ENCODE results near the gene ACTG1. TPM values are rescaled to one million over a fixed set of nuclear protein-coding genes. Genes with fewer than 3 reads are reported as not detected.

Gene ACTG1
- total RNA-seq, 1 experiment from 2014 or later = 6,819 TPM

DNA sequence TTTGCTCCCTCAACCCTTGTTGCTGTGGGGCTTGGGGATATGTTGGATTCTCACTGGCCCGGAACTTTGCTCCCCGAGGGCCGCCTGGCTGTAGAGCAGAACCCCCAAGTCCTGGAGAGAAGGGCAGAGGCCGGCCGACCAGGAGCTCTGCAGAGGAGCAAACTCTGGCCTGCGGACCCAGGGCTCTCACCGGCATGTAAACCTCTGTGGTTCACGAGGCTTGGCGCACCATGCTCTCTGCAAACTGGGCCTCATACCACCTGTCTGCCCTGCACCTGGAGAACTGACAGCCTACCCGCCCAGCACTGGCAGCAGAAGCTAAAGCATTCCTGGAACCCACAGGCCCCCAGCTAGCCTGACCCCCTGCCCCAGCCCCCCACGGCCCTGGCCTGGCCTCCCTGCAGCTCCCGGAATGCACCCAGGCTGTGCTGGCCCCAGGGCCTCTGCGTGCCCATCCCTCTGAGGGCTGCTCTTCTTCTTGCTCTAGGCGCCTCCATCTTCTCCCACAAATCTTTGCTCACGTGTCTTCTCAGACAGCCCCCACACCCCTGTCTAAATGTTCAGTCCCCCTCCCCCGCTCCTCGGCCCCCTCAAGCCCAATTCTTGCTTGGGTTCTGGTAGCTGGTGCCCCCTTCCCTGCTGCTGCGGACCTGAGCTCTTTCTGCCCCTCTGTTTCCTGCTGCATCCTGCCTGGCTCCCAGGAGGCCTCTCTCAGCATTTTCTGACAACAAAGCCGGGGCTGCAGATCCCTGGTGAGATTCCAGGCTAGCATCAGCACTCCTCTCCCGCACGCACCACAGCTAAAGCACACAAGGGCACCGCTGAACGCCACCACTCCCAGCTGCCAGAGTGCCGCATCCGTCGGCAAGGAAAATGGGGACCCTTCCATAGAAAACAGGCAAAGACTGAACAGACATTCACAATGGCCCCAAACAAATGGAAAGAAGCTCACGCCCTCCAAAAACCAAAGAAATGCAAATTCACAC lies 23.3 kb downstream of the ACTG1 start:
- in situ Hi-C loops (cut with HindIII; ENCODE audit: low sequenced_read_pairs) = no loop called here
- no peak for DNase-seq (ENCODE audit: low spot score)

DNA sequence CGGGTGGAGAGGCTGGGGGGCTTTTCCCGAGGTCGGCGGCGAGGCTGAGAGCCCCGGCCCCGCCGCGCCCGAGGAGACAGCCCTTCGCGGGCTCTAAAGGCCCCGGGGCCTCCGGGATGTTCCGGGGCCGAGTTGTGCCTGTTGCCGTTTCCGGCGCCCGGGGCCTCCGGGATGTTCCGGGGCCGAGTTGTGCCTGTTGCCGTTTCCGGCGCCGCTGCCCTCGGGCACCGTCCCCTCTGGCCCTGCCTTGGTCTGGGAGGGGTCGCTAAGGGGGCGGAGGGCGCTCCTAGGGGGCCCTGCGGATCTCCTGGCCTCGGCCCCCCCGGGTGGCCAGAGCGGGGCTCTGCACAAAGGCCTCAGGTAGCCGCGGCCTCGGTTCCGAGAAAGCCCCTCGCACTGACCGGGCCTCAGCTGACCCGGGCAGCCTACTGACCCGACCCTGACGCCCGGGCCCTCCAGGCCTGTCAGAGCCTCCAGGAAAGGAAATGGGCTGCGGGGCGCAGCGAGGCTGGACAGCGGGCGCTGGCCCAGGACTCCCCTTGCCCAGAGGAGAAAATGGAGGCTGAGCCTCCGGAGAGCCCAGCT lies 24.2 kb downstream of the ACTG1 start:
- in situ Hi-C loops (cut with HindIII; ENCODE audit: low sequenced_read_pairs) = no loop called here
- no peak for DNase-seq (ENCODE audit: low spot score)

DNA sequence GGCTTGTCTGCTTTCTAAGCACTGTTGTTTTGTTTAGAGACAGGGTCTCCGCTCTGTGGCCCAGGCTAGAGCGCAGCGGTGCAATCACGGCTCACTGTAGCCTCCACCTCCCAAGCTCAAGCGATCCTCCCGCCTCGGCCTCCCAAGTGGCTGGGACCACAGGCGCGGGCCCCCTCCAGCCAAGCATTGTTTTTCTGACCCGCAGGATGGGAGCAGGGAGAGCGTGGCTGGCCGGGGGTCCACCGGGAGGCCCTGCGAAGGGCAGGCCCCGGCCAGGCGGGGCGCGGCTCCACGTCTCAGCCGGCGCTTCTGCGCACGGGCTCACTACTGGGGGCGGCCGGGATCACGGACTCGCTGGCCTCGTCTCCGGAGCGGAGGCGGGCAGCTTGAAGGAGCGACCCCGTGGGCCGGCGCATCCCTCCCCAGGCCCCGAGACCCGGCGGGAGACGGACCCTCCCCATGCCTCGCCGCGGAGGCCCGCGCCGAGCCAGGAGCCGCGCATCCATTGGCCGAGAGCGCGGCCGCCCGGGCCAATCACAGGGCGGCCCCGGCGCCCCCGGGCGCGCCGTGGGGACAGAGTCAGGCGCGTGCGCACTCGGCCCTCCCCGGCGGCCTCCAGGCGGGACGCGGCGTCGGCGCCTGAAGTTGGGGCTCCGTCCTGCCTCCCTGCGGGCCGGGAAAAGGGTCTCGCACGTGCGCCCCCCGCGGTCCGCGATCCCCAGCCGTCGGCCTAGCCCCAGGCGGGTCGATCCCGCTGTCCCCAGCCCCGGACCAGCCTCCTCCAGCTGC lies 24.9 kb downstream of the ACTG1 start:
- peak; percentile 69 for DNase-seq (ENCODE audit: low spot score)
- in situ Hi-C loops (cut with HindIII; ENCODE audit: low sequenced_read_pairs) = no loop called here

DNA sequence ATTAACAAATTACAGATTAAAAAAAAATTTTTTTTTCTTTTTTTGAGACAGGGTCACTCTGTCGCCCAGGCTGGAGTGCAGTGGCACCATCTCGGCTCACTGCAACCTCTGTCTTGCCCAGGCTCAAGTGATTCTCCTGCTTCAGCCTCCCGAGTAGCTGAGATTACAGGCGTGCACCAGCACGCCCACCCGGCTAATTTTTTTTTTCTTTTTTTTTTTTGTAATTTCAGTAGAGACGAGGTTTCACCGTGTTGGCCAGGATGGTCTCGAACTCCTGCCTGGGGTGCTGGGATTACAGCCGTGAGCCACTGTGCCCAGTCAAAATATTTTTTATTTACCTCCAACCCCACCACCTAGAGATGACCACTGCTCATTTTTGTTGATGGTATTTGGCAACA lies 25.5 kb downstream of the ACTG1 start:
- in situ Hi-C loops (cut with HindIII; ENCODE audit: low sequenced_read_pairs) = no loop called here
- no peak for DNase-seq (ENCODE audit: low spot score)

DNA sequence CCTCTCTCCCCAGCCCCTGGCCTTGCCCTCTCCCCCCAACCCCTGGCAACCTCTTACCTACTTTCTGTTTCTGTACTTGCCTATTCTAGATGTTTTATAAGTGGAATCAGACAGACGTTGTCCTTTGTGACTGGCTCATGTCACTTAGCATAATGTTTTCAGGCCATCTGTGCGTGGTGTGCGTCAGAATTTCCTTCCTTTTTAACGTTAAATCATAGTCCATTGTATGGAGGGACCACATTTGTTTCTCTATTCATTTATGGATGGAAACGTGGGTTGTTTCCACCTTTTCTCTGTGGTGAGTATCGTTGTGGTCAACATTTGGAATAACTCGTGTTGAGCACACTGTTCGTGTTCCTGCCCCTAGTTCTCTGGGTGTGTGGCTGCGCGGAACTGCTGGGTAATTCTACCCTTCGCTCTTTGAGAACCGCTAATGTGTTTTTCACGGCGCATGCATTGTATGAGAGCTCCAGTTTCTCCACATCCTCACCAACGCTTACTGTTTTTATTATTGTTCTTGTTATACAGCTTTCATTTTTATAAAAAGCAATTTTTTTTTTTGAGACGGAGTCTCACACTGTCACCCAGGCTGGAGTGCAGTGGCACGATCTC lies 26.3 kb downstream of the ACTG1 start:
- in situ Hi-C loops (cut with HindIII; ENCODE audit: low sequenced_read_pairs) = no loop called here
- DNase-seq (ENCODE audit: low spot score) = no peak

DNA sequence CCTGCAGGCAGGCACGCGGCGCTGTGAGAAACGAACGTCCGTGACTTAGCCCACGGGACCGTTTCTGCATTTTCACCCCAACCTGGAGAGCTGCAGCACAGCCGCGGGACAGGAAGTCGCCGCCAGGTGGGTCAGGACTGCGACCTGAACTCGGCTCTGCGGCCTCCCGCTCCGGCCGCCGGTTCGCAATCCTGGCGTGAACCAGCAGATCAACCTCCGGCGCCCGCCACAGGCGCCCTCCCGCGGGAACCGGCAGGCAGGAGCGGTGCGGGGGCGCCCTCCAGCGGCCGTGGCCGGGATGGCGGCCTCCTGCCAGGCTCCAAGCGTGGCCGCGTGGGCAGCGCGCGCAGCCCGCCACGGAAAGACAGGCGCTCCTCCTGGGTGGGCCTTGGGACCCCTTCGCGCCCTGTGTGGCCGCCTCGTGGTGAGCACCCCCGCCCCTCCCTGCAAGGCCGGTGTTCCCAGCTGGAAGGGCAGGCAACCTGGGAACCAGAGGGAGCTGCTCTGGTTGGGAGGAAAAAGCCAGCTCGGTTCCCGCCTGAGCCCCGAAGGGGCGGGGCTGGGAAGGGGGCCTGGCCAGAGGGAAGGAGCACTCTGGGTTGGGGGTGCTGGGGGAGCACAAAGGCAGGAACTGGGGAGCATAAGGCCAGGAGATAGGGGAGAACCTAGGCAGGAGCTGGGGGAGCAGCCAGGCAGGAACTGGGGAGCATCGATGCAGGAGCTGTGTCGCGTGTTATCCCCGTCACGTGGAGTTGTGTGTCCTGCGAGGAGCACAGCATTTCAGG lies 28.2 kb downstream of the ACTG1 start:
- DNase-seq (ENCODE audit: low spot score) = peak; percentile 87
- in situ Hi-C loops (cut with HindIII; ENCODE audit: low sequenced_read_pairs) = no loop called here

DNA sequence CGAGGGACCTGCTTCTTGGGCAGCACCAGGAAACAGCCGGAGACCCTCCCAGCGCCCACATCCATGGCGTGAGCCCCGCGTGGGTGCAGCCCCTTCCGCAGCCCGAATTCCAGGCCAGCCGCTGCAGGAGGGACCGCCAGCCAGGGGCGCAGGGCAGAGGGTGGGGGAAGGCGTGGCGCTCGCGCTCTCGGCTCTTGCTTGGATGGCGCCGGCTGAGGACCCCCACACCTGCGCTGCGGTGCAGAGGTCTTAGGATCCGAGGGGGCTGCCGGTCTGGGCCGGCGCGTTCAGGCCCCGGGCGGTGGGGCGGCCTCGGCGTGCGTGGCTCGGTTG lies 28.8 kb downstream of the ACTG1 start:
- no peak for DNase-seq (ENCODE audit: low spot score)
- in situ Hi-C loops (cut with HindIII; ENCODE audit: low sequenced_read_pairs) = no loop called here

DNA sequence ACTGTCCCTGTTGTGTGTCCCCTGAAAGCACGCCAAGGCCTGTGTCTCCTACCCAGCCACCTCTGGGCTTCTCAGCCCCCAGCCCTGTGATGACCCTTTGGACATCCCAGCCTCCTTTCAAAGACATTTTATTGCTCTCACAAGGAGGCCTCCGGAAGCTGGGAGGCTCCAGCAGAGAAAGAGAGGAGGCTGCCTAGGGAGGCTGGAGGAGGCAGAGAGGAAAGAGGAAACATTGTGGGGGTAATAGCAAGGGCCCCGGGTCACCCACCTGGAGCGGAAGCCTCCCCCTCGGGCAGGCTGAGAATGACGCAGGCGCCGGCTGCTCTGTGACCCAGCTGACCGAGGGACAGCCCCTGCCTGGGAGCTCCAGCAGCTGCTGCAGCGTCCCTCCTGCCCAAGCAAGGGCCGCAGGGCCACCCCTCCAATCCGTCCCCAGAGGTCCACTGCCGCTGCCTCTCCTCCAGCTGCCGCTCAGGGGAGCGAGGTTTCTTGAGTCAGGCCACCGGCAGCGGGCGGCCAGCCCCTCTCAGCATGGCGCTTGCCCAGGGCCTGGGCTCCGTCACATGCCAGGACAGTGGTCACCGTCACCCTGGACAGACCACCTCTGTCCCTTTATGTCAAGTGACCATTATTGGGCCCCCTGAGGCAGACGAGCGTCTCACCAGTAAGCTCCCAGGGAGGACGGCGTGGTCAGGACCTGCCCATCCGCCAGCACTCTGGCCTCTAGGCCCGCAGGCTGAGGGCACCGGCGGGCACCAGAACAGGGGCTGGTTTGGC lies 29.3 kb downstream of the ACTG1 start:
- DNase-seq (ENCODE audit: low spot score) = no peak
- in situ Hi-C loops (cut with HindIII; ENCODE audit: low sequenced_read_pairs) = no loop called here

DNA sequence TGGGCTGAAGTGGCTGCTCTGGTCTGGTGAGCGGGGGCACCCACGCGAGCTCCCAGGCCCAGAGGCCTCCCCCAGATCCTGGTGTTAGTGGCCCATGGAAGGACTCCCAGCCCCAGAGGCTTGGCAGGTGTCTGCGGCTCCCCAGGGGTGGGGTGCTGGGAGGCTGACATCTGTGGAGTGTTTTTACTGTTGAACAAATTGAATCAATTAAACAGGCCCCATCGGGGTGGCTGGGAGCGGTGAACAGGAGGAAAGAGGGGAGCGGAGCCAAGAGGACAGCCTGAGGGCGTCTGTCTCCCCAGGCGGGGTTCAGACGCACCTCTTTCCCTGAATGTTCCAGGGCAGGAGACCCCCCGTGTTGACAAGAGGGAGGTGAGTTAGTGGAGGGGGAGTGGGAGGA lies 29.9 kb downstream of the ACTG1 start:
- no peak for DNase-seq (ENCODE audit: low spot score)
- in situ Hi-C loops (cut with HindIII; ENCODE audit: low sequenced_read_pairs) = no loop called here

DNA sequence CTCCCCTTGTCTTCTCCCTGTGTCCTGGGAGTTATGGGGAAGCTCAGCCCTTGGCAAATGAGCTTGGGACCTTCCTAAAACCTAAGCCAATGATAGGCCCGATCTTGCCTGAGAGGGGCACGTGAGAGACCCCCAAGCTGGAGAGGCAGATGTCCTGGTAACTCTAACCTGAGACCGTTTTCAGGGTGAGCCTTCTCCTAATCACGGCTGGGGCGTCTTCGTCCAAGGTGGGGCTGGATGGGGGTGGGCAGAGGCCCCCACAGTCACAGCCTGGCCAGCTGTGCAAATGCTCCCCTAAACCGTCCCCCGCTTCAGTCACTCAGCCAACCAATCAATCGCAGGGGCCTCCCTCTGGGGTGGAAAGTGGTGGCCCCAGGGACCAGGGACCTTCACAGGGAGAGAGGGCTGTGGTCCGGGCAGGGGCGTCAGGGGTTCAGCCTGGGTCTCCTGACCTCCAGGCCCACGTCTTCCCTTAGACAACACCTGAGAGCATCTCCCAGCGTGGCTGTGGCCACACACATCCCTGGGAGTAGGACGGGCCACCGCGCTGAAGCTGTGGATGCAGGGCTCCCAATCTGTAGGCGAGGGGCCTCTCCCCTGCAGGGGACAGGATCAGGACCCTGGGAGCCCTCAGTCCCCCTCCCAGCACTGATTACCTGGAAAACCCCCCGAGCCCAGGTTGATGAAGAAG lies 30.6 kb downstream of the ACTG1 start:
- no peak for DNase-seq (ENCODE audit: low spot score)
- in situ Hi-C loops (cut with HindIII; ENCODE audit: low sequenced_read_pairs) = no loop called here

DNA sequence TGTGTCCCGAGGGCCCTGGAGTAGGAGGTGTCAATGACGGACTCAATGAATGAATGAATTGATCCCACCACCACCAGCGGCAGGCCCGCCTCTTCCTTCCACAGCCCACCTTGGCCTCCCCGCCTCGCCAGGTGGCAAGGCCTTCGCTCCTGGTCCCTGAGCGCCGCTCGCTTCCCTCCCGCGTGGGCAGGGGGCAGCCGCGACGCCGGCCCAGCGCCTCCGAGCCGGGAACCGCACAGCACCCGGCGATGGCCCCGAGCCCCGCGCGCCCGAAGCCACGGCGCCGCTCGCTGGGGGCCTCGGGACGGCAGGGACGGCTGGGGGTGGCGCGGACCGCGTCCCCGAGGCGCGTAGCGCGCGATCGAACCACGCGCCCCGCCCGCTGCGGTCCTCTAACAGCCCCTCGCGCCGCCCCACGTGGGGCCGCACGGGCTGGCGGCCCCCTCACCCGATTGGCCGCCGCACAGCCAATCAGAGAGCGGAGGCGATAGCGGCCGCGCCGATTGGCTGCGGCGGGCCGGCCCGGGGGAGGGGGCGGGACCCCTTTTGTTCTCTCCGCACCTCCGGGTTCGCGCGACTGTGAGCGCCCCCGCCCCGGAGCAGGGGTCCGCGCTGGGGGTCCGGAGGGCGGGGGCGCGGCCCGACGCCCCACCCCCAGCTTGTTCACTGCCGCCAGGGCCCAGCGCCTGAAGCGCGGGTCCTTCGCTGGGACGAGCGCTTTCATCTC lies 31.4 kb downstream of the ACTG1 start:
- in situ Hi-C loops (cut with HindIII; ENCODE audit: low sequenced_read_pairs) = no loop called here

DNA sequence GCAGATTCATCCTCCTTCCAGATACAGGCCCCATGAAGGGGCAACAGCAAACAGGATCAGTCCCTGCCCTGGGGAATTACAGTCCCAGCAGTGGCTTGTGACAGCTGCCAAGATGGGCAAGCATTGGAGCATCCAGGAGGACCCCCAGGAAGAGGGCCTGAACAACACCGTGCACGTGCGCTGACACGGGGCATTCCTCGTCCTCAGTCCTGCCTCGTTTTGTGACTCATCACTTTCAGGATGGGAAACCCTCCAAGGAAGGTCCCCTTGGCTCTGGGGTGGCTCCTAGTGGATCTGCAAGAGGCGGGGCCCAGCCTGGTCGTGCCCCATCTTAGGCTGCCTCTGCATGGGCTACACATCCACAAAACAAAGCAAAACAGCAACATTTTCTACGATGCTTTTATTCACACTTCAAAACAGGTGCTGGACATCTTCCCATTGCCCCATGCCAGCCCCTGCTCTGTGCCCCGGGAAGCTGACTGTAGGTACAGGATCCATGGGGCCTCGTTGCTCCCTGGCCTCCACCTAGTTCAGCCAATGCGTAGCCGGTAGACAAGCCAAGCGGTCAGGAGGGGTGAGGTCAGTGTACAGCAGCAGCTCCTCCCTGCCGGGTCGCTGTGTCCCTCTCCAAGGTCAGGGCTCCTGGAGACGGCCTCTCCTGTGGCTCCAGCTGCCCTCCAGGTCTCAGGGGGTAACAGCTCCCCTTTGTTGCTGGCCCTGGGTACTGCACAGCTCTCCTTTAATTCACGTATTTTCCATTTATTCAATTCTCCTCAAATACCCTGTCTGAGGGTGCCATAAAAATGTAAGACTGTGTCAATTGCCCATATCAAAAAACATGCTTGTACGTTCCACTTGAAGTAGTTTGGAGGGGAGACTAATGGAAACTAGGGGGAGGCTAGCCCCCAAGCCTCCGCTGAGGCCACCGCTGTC lies 32.2 kb downstream of the ACTG1 start:
- DNase-seq (ENCODE audit: low spot score) = peak; percentile 35
- in situ Hi-C loops (cut with HindIII; ENCODE audit: low sequenced_read_pairs) = no loop called here

More for the DNA sequence above, 31.4 kb downstream of the ACTG1 start:
- peak; percentile 84 for DNase-seq (ENCODE audit: low spot score)

DNA sequence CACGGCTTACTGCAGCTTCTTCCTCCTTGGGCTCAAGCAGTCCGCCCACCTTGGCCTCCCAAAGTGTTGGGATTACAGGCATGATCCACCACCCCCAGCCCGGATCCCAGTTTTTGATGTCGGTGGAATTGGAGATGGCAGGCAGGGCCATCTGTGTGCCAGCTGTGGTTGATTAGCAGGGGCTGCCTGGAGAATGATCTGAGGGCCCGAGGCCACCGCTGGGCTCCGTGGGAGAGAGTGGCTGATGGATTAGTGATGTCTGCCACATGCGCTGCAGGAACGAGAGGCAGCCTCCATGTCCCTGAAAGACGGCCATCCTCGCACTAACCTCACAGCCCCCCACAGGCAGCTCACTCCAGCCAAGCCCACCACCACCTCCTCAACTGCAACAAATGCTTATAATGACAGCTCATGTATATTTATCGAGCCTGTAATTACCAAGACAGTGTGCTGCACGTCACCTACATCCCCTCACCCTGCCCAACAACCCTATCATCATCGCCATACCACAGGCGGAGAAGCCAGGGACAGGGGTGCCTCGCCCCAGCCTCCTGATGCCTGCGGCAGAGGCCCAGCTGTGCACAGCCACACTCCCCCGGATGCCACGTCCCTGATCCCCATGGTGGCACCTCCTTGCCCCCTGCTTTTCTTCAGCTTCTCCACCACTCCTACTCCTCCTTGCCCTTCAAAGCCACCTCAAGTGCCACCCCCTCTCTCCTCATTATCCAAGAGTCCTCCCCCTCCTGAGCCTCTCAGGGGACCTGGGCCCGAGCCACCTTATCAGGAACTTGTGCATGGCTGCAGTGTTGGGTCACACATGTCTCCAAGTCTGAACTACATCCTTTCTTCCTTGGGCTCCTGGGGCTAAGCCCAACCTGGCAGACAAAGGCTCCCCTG lies 33.2 kb downstream of the ACTG1 start:
- no peak for DNase-seq (ENCODE audit: low spot score)
- in situ Hi-C loops (cut with HindIII; ENCODE audit: low sequenced_read_pairs) = no loop called here

DNA sequence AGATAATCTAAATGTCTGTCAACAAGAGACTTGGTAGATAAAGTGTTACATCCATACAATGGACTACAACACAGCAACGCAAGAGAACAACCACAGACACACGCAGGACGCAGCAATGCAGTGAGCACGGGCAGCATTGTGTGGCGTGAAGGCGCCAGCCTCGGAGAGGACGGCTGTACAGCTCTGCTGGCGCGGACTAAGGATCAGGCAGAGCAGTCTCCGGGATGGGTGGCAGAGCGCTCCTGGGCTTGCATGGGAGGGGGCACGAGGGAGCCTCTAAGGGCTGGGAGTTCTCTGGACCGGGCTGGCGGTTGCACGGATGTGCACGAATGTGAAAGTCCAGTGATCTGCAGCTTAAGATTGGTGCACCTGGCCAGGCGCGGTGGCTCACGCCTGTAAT lies 34.5 kb downstream of the ACTG1 start:
- in situ Hi-C loops (cut with HindIII; ENCODE audit: low sequenced_read_pairs) = no loop called here
- no peak for DNase-seq (ENCODE audit: low spot score)

DNA sequence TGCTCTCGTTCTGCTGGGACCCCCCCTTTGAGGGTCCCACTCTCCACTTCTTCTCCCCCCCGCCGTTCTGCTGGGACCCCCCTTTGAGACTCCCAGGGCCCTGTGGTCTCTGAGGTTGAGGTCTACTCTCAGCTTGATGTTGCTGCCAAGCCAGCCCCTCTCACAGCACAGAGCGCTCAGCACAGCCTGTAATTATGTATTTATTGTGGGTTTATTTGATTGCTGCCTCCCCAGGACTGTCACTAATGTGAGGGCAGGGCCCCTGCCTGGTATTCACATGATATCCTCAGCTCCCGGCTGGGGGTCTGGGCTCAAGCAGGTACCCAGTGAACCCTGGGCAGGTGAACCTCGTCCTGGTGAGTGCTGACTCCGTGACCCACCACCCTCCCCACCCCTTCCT lies 35.4 kb downstream of the ACTG1 start:
- no peak for DNase-seq (ENCODE audit: low spot score)
- in situ Hi-C loops (cut with HindIII; ENCODE audit: low sequenced_read_pairs) = no loop called here
